ENCODE results near the gene ERCC5.

ERCC5 gene

GRCh38 chr13:102845289-102845629 is 573 bp upstream of the ERCC5 start:
- no peak for TF ChIP-seq ZFX (IDR thresholded peaks at IDR 0.05; ENCODE audit: borderline replicate concordance)
- no peak for TF ChIP-seq CTCF (IDR thresholded peaks at IDR 0.05)
- peak overlapping the region; percentile 96 for H3K27ac ChIP-seq

DNA sequence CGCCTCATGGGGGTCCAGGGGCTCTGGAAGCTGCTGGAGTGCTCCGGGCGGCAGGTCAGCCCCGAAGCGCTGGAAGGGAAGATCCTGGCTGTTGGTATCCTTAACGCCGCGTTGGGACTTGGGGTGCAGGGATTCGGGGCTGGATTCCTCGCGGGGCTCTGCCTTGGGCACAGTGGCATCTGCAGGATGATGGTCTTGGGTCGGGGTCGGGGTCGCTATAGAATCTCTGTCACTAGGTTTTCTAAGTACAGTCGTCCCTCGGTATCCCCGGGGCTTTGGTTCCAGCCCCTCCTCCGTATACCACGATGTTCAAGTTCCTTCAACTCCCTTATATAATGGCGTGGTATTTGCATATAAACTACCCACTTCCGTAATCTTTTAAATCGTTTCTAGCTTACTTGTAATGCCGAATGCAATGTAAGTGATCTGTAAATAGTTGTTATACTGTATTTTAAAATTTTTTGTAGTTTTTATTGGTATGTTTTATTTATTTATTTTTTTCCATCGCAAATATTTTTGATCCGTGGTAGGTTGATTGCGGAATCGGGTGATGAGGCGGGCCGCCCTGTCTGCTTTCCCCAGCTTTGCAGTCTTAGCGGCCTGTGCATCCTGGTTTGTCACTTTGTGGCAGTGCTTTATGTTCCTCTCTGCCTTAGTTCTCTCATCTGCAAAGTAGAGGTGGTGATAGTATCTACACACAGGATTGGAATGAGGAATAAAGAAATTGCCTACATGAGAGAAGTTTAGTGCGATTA is 606 bp downstream of the ERCC5 start:
- peak overlapping the region; percentile 96 for H3K27ac ChIP-seq
- TF ChIP-seq ZFX (IDR thresholded peaks at IDR 0.05; ENCODE audit: borderline replicate concordance) (no peak), CTCF (IDR thresholded peaks at IDR 0.05) (no peak)

DNA sequence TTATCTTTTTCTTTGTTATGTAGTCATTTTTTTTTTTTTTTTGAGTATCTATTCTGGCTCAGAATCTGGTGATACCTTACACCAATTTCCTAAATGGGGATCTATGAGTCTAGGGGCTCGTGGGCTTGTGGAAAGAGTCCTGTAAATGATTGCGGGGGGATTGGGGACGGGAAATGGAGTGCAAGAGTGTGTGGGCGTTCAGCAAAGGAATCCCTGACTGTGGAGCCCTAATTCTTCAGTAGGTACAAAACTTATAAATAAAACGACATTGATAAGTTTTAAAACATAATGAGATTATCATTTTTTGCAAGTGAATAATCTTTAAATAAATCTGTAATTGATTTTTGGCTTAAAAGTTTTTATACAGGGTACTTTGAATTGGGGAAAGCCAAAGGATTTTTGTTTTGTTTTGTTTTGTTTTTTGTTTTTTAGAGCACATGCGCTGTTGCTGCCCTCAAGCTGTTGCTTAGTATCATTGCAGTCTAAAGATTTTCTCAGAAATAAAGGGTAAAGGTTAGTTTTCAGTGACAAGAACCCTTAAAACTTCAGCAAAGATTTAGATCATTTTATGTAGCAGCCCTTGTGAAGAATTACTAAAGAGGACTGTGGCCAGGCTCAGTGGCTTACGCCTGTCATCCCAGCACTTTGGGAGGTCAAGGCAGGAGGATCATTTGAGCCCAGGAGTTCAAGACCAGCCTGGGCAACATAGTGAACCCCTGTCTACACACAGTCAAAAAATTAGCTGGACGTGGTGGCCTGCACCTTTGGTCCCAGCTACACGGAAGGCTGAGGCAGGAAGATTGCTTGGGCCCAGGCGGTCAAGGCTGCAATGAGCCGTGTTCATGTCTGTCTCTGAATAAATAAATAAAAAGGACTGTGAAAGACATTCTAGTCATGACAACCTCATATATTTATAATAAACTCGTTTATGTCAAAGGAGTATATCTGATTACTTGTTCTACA is 1.7 kb downstream of the ERCC5 start:
- H3K27ac ChIP-seq: peak overlapping the region; percentile 96
- TF ChIP-seq ZFX (IDR thresholded peaks at IDR 0.05; ENCODE audit: borderline replicate concordance) (no peak), CTCF (IDR thresholded peaks at IDR 0.05) (peak; percentile 91)

GRCh38 chr13:102848956-102849355 is 3.1 kb downstream of the ERCC5 start:
- no peak overlapping the region for H3K27ac ChIP-seq
- no peak for TF ChIP-seq CTCF (IDR thresholded peaks at IDR 0.05)
- no peak for TF ChIP-seq ZFX (IDR thresholded peaks at IDR 0.05; ENCODE audit: borderline replicate concordance)

DNA sequence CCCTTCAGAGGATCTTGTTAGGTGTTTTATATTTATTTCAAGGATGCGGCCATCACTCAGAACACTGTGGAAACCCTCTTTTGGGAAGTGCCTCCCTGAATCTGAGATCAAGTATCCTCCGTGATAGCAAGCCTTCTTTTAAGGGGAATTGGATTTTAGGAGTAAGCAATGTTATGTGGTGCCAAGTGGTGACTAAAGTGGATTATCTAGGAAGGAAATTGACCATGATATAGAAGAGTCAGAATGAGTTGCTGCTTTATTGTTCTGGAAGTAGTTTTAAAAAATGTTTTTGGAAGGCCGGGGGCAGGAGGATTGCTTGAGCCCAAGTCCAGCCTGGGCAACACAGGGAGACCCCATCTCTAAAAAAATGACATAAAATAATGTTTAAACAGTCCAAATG is 6.7 kb downstream of the ERCC5 start:
- H3K27ac ChIP-seq: no peak overlapping the region
- TF ChIP-seq ZFX (IDR thresholded peaks at IDR 0.05; ENCODE audit: borderline replicate concordance): no peak
- no peak for TF ChIP-seq CTCF (IDR thresholded peaks at IDR 0.05)

DNA sequence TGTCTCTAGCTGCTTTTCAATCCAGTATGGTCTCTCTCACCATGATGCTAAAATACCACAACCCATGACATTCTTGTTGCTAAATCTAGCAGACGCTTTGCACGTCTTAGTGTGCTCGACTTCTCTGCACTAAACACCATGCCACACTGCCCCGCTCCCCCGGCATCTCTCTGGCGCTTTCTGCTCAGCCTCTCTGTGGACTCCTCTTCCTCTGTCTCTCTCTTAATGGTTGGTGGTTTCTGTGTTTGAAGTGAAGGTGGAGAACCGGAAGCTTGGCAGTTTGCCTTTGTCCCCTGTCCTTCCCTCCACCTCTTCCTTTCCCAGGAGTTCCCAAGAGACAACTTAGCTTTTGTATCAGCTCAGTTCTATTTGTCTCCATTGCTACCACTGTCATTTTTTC is 8.8 kb downstream of the ERCC5 start:
- TF ChIP-seq ZFX (IDR thresholded peaks at IDR 0.05; ENCODE audit: borderline replicate concordance) (no peak), CTCF (IDR thresholded peaks at IDR 0.05) (no peak)
- H3K27ac ChIP-seq: no peak overlapping the region

DNA sequence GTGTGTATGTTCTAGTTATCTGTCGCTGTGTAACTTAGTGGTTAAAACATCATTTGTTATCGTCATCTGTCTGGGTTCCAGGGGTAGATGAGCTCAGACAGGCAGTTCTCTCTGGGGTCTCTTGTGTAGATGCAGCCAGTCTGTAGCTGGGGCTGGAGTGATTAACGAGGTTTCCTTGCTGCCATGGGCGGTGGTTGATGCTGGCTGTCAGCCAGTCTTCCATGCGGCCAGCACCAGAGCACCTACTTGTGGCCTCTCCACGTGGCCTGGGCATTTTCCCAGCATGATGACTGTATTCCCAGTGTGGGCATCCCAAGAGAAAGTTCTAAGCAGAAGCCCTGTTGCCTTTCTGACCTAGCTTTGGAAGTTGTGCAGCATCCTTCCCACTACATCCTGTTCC is 10.7 kb downstream of the ERCC5 start:
- no peak overlapping the region for H3K27ac ChIP-seq
- no peak for TF ChIP-seq CTCF (IDR thresholded peaks at IDR 0.05)
- no peak for TF ChIP-seq ZFX (IDR thresholded peaks at IDR 0.05; ENCODE audit: borderline replicate concordance)

Measured in 22Rv1 (cell line).